PFSK-1 (cell line): ENCODE results near the gene ACBD5.

ENCODE experiments used
- FOXP2 ChIP-seq: optimal IDR thresholded peaks from 2 replicates; pipeline ENCODE3; 2011; ENCODE audit warnings: borderline replicate concordance, control low read depth, inconsistent platforms; ENCODE audit not compliant: insufficient read depth; ENCODE audit errors: extremely low read length, extremely low read depth
- POLR2AphosphoS5 ChIP-seq: IDR thresholded peaks from 2 replicates; pipeline ENCODE4 v1.6.1; 2012; ENCODE audit warnings: low read depth, mild to moderate bottlenecking, control low read depth, low read length, moderate library complexity
- REST ChIP-seq, 2 experiments: IDR thresholded peaks; 2 replicates each; pipeline versions ENCODE4 v1.6.1 to v1.8.0; 2011 to 2012; ENCODE audit warnings: low read depth in 2 of 2, low read length in 2 of 2, control low read depth in 1 of 2, inconsistent platforms in 1 of 2, mild to moderate bottlenecking in 1 of 2, moderate library complexity in 1 of 2; ENCODE audit not compliant: insufficient read depth in 1 of 2

GRCh38 chr10:27244976-27245375 lies 4.4 kb upstream of the ACBD5 start:
- TF ChIP-seq FOXP2 (no peak), POLR2AphosphoS5 (no peak), REST (IDR thresholded peaks at IDR 0.05; ENCODE audit: insufficient read depth in 1 of 2, low read depth in 2 of 2, low read length in 2 of 2) (no peak)
